H1 (cell line): ENCODE results near the gene RPS18. TPM values are rescaled to one million over a fixed set of nuclear protein-coding genes. Genes with fewer than 3 reads are reported as not detected.
A peak's percentile ranks its signal among the peaks of the same experiment; 100 is the strongest.

Experiments
- CTCF ChIA-PET: fragments of 300-600 bp; sonication (Branson Sonifier 250); formaldehyde crosslinking; loops from one replicate; lab custom pipeline; 2021; ENCODE audit not compliant: partially characterized antibody; lab: Charles Lee
- POLR2A ChIA-PET: fragments of 300-600 bp; sonication (Branson Sonifier 250); formaldehyde crosslinking; loops from one replicate; lab custom pipeline; 2021; ENCODE audit warnings: inconsistent platforms; ENCODE audit not compliant: partially characterized antibody; lab: Charles Lee
- DNase-seq, 2 experiments: peaks; one replicate each; pipeline versions ENCODE4 v3.0.0 to v3.0.0-alpha.2; 2010 to 2022; ENCODE audit warnings: low spot score in 2 of 2, low read depth in 1 of 2, mixed read lengths in 1 of 2
- FAIRE-seq: peaks from 2 replicates; lab custom pipeline; 2011; peaks lifted over from hg19 to GRCh38; lab: Jason Lieb, UNC
- H2AFZ ChIP-seq: 2 replicates; pipeline ENCODE4 v1.8.1; 2012; ENCODE audit warnings: low read length, inconsistent platforms
- H2AK5ac ChIP-seq: 2 replicates; pipeline ENCODE4 v1.6.1; 2013; ENCODE audit warnings: low read depth, low read length
- H2BK120ac ChIP-seq: replicated peaks from 2 replicates; pipeline ENCODE3; 2013; ENCODE audit warnings: low read depth, low read length, inconsistent platforms
- H2BK12ac ChIP-seq: 2 replicates; pipeline ENCODE4 v1.6.1; 2013; ENCODE audit warnings: low read depth, low read length
- H2BK15ac ChIP-seq: 2 replicates; pipeline ENCODE4 v1.6.1; 2013; ENCODE audit warnings: low read length
- H2BK20ac ChIP-seq: 2 replicates; pipeline ENCODE4 v1.6.1; 2013; ENCODE audit warnings: low read length
- H2BK5ac ChIP-seq: 2 replicates; pipeline ENCODE4 v1.6.1; 2013; ENCODE audit warnings: low read depth, low read length
- H3K14ac ChIP-seq: 2 replicates; pipeline ENCODE4 v1.6.1; 2013; ENCODE audit warnings: inconsistent platforms; ENCODE audit not compliant: insufficient read length
- H3K18ac ChIP-seq: 2 replicates; pipeline ENCODE4 v1.6.1; 2013; ENCODE audit warnings: low read length; ENCODE audit errors: extremely low read depth
- H3K23ac ChIP-seq: 2 replicates; pipeline ENCODE4 v1.6.1; 2013; ENCODE audit warnings: inconsistent platforms; ENCODE audit not compliant: insufficient read length
- H3K23me2 ChIP-seq: 2 replicates; pipeline ENCODE4 v1.6.1; 2013; ENCODE audit warnings: low read depth, low read length
- H3K27ac ChIP-seq: 2 replicates; pipeline ENCODE4 v1.6.1; 2011; ENCODE audit warnings: low read depth, low read length, inconsistent platforms
- H3K27me3 ChIP-seq, 4 experiments: replicated peaks in 1 of 4; 1 replicate in 1 of 4; 2 replicates in 3 of 4; pipeline versions ENCODE4 v1.6.1 to v1.8.1; 2011 to 2013; ENCODE audit warnings: low read length in 3 of 4, mild to moderate bottlenecking in 3 of 4, inconsistent platforms in 2 of 4, mixed read lengths in 2 of 4, moderate library complexity in 1 of 4; ENCODE audit not compliant: control insufficient read depth in 3 of 4, insufficient read depth in 3 of 4; ENCODE audit errors: extremely low read depth in 1 of 4
- H3K36me3 ChIP-seq, 4 experiments: 2 replicates each; pipeline versions ENCODE4 v1.6.1 to v1.8.1; 2011 to 2013; ENCODE audit warnings: mild to moderate bottlenecking in 4 of 4, low read length in 3 of 4, moderate library complexity in 2 of 4, control low read depth in 1 of 4, inconsistent platforms in 1 of 4; ENCODE audit not compliant: insufficient read depth in 4 of 4, control insufficient read depth in 2 of 4
- H3K4ac ChIP-seq: replicated peaks from 2 replicates; pipeline ENCODE3; 2013; ENCODE audit warnings: low read length, low read depth, mixed read lengths, inconsistent platforms; ENCODE audit not compliant: insufficient read length
- H3K4me1 ChIP-seq, 4 experiments: replicated peaks in 1 of 4; 1 replicate in 1 of 4; 2 replicates in 3 of 4; pipeline versions ENCODE4 v1.6.1 to v1.8.1; 2011 to 2013; ENCODE audit warnings: low read length in 3 of 4, inconsistent platforms in 2 of 4, mixed read lengths in 1 of 4; ENCODE audit not compliant: insufficient read depth in 4 of 4, control insufficient read depth in 3 of 4
- H3K4me2 ChIP-seq, 2 experiments: 2 replicates each; pipeline versions ENCODE4 v1.6.1 to v1.8.1; 2011 to 2013; ENCODE audit warnings: low read depth in 2 of 2, low read length in 2 of 2, control low read depth in 1 of 2, inconsistent platforms in 1 of 2, mild to moderate bottlenecking in 1 of 2; ENCODE audit not compliant: insufficient read depth in 1 of 2
- H3K4me3 ChIP-seq, 4 experiments: fragments of 200-600, 300-600 bp in 1 of 4; sonication (generic), shearing (Covaris generic), sonication (Bioruptor Twin) in 1 of 4; 2 replicates each; pipeline versions ENCODE4 v1.5.1 to v1.8.1; 2011 to 2016; ENCODE audit warnings: low read length in 4 of 4, low read depth in 3 of 4, control low read depth in 2 of 4, inconsistent platforms in 2 of 4, mild to moderate bottlenecking in 2 of 4, mixed read lengths in 1 of 4, moderate library complexity in 1 of 4; ENCODE audit not compliant: insufficient read depth in 2 of 4; ENCODE audit errors: extremely low read depth in 1 of 4
- H3K56ac ChIP-seq: replicated peaks from 2 replicates; pipeline ENCODE3; 2013; ENCODE audit warnings: low read depth, mild to moderate bottlenecking, mixed read lengths, low read length, inconsistent platforms; ENCODE audit not compliant: insufficient read length
- H3K79me1 ChIP-seq: 2 replicates; pipeline ENCODE4 v1.6.1; 2013; ENCODE audit warnings: low read depth, low read length, control low read depth
- H3K79me2 ChIP-seq, 2 experiments: 2 replicates each; pipeline versions ENCODE4 v1.6.1 to v1.8.1; 2012 to 2013; ENCODE audit warnings: low read length in 2 of 2, mild to moderate bottlenecking in 2 of 2, inconsistent platforms in 1 of 2; ENCODE audit not compliant: insufficient read depth in 2 of 2, control insufficient read depth in 1 of 2
- H3K9ac ChIP-seq, 4 experiments: replicated peaks in 1 of 4; 1 replicate in 1 of 4; 2 replicates in 3 of 4; pipeline versions ENCODE4 v1.6.1 to v1.8.1; 2011 to 2013; ENCODE audit warnings: low read depth in 3 of 4, low read length in 3 of 4, control low read depth in 2 of 4, mild to moderate bottlenecking in 2 of 4, moderate library complexity in 2 of 4, inconsistent platforms in 1 of 4; ENCODE audit errors: extremely low read depth in 1 of 4
- H3K9me3 ChIP-seq, 2 experiments: 2 replicates each; pipeline versions ENCODE4 v1.6.1 to v1.8.1; 2012 to 2013; ENCODE audit warnings: mild to moderate bottlenecking in 2 of 2, moderate library complexity in 2 of 2, control low read depth in 1 of 2, inconsistent platforms in 1 of 2, low read depth in 1 of 2, low read length in 1 of 2, mixed read lengths in 1 of 2; ENCODE audit not compliant: insufficient read depth in 2 of 2
- H4K20me1 ChIP-seq, 2 experiments: replicated peaks in 1 of 2; 2 replicates each; pipeline versions ENCODE3 to v1.8.1; 2011 to 2013; ENCODE audit warnings: inconsistent platforms in 2 of 2, low read length in 2 of 2, mild to moderate bottlenecking in 1 of 2; ENCODE audit not compliant: insufficient read depth in 2 of 2, control insufficient read depth in 1 of 2
- H4K5ac ChIP-seq: 2 replicates; pipeline ENCODE4 v1.6.1; 2013; ENCODE audit warnings: low read length, low read depth, mixed read lengths, inconsistent platforms; ENCODE audit not compliant: insufficient read length
- H4K8ac ChIP-seq: 2 replicates; pipeline ENCODE4 v1.8.0; 2013; ENCODE audit warnings: mild to moderate bottlenecking, moderate library complexity, low read length, inconsistent platforms; ENCODE audit not compliant: insufficient read depth; ENCODE audit errors: extremely low read depth
- H4K91ac ChIP-seq: replicated peaks from 2 replicates; pipeline ENCODE3; 2013; ENCODE audit warnings: low read length, mixed read lengths, inconsistent platforms; ENCODE audit not compliant: insufficient read length
- CHD2 ChIP-seq: IDR thresholded peaks from 2 replicates; pipeline ENCODE4 v1.6.1; 2012; ENCODE audit warnings: low read length, improper control_type of control experiment
- HDAC6 ChIP-seq: IDR thresholded peaks from one replicate; pipeline ENCODE4 v1.7.1; 2012; ENCODE audit warnings: low read depth, mild to moderate bottlenecking, inconsistent platforms, low read length, moderate library complexity
- SP1 ChIP-seq: IDR thresholded peaks from 2 replicates; pipeline ENCODE4 v1.6.1; 2011; ENCODE audit warnings: low read depth, low read length
- WGBS, 2 experiments: shearing (Covaris generic) in 1 of 2; methylation state at CpG; one replicate each; pipeline versions ENCODE4 v1.1.6 to v1.1.7; 2013 to 2015; ENCODE audit warnings: low lambda C conversion rate in 2 of 2, mixed read lengths in 2 of 2, inconsistent platforms in 1 of 2, low coverage in 1 of 2, missing lambda C conversion rate in 1 of 2; ENCODE audit not compliant: insufficient replicate concordance in 2 of 2, insufficient coverage in 1 of 2, insufficient read length in 1 of 2; ENCODE audit errors: extremely low coverage in 1 of 2, missing lambda C conversion rate in 1 of 2; 5-methylcytosine and 5-hydroxymethylcytosine counted together
- polyA plus RNA-seq, 7 experiments: library from polyadenylated mRNA; depleted of rRNA in 3 of 7; stranded (reverse) in 5 of 7; unstranded in 2 of 7; fragments of >200 nt in 5 of 7; fragments of 200-250 nt in 2 of 7; gene quantifications; 1 replicate in 5 of 7; 2 replicates in 1 of 7; 4 replicates in 1 of 7; pipeline versions ENCODE4 v1.2.1 to v1.2.3, GENCODE V29; 2011 to 2013; ENCODE audit warnings: missing spikeins in 2 of 7, mixed read lengths in 2 of 7
- total RNA-seq: library from RNA; stranded (reverse); fragmentation: NEBNext Ultra II Directional; extraction: Animal tissue kit (Norgen Biotek cat#: 25700); gene quantifications from 2 replicates; pipeline ENCODE4 v1.2.1, GENCODE V29; 2021
- TF ChIP-seq, protein P1 (sequence below): IDR thresholded peaks from 2 replicates; pipeline ENCODE4 v1.6.1; 2012; ENCODE audit warnings: inconsistent platforms
- TF ChIP-seq, protein P2 (sequence below), 3 experiments: IDR thresholded peaks; 1 replicate in 2 of 3; 2 replicates in 1 of 3; pipeline versions ENCODE4 v1.5.1 to v1.6.1; 2011; ENCODE audit warnings: low read length in 3 of 3, mild to moderate bottlenecking in 3 of 3, inconsistent platforms in 2 of 3, low read depth in 1 of 3, moderate library complexity in 1 of 3; ENCODE audit not compliant: insufficient read depth in 1 of 3; ENCODE audit errors: control extremely low read depth in 1 of 3
- TF ChIP-seq, protein P3 (sequence below): IDR thresholded peaks from 2 replicates; pipeline ENCODE4 v1.6.1; 2012; ENCODE audit warnings: low read length, inconsistent platforms

The RPS18 gene
- total and polyA plus RNA-seq, 2 of the 8 experiments (the other 6 are each of a cell fraction or from before 2014, with no cell fraction given): 2,796 to 7,099 TPM

DNA sequence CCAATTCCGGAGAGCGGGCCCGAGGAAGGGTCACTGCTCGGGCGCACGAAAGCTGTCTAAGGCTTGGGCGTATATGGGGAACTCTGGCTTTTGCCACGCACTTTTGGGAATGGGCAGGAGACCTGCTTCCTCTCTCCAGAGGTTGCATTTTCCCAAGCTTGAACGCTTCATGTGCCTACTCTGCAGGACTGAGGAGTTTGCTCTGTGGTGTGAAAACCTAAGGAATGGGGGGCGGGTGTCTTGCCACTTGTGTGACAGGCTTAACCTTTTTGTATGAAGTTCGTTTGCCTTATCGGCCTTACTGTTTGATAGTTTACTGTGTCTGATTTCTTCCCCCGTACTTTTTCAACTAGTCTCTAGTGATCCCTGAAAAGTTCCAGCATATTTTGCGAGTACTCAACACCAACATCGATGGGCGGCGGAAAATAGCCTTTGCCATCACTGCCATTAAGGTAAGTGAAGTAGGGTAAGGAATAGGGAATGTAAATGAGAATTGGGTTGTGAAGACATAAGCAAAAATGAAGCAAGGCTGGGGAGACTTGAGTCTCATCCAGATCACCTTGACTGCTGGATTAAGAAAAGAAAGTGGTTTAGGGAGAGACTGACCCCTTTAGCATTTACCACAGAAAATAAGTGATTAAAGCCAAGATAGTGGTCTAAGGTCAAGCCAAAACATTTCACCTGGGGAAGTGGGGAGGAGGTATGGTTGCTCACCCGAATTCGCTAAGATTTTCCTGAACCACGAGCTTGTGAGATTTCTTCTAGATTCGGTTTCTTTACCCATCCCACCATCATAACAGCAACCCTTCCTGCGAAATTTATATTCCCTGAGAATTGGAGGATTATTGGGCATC, 627 bp downstream of the RPS18 start:
- Histone ChIP-seq H3K79me2 (peaks cover 26 to 43% of the 10 kb centered on the region in 2 experiments), H3K4me1 (peaks cover 0 to 22% (median 8%) of the 10 kb centered on the region in 4 experiments; a peak in 6 of 7 replicates), H3K23me2 (peaks cover 17% of the 10 kb centered on the region), H4K20me1 (peaks cover 9 to 16% of the 10 kb centered on the region in 2 experiments), H2BK20ac (no peak overlapping the region), H3K18ac (peak overlapping the region; percentile 76), H4K5ac (no peak overlapping the region), H4K8ac (peak overlapping the region; percentile 97; the same call in 1 of the 2 replicates), H4K91ac (peak overlapping the region; percentile 49), H2BK5ac (peak overlapping the region; percentile 72; the same call in 1 of the 2 replicates), H3K9me3 (no peaks in the 10 kb centered on the region), H3K79me1 (peaks cover 6% of the 10 kb centered on the region; the same call in 1 of the 2 replicates), H3K27ac (peak overlapping the region; percentile 85), H2BK120ac (no peak overlapping the region), H3K23ac (no peak overlapping the region), H3K56ac (peak overlapping the region; percentile 23), H2BK15ac (no peak overlapping the region), H3K36me3 (peaks cover 19 to 53% (median 42%) of the 10 kb centered on the region in 4 experiments; a peak in 7 of 8 replicates), H2AK5ac (peak overlapping the region; percentile 30; the same call in 1 of the 2 replicates), H3K4me2 (peak overlapping the region; percentile 86 to 96), H3K14ac (no peak overlapping the region), H2BK12ac (no peak overlapping the region), H3K4ac (peak overlapping the region; percentile 47), H3K27me3 (no peaks in the 10 kb centered on the region), H3K4me3 (peak overlapping the region; percentile 81 to 100 (median 100)), H3K9ac (peak overlapping the region; percentile 92 to 99 (median 92)), H2AFZ (no peak overlapping the region)
- ChIA-PET CTCF (interaction anchor here (1.0 to 4.3 kb wide), 5 partner anchors 8 to 40 kb away, joined by 3 to 15 read pairs (median 7); partner anchors contain the start of gene RGL2), POLR2A (interaction anchor here (0.5 to 5.4 kb wide), 38 partner anchors 9 to 303 kb away, joined by 3 to 88 read pairs (median 6); partner anchors contain the start of genes BRD2, CUTA, HSD17B8 and PFDN6)
- no peak for DNase-seq
- 8% methylated on average over 22 of the region's 22 CpGs; no CpG with 5 or more reads in 1 of the 2 experiments for WGBS, 2 experiments
- no peak for TF ChIP-seq HDAC6
- TF ChIP-seq CHD2: no peak
- no peak for TF ChIP-seq SP1
- TF ChIP-seq, protein P1, sequence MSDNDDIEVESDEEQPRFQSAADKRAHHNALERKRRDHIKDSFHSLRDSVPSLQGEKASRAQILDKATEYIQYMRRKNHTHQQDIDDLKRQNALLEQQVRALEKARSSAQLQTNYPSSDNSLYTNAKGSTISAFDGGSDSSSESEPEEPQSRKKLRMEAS: peak; percentile 3; the same call in 1 of the 2 replicates
- TF ChIP-seq, protein P2, sequence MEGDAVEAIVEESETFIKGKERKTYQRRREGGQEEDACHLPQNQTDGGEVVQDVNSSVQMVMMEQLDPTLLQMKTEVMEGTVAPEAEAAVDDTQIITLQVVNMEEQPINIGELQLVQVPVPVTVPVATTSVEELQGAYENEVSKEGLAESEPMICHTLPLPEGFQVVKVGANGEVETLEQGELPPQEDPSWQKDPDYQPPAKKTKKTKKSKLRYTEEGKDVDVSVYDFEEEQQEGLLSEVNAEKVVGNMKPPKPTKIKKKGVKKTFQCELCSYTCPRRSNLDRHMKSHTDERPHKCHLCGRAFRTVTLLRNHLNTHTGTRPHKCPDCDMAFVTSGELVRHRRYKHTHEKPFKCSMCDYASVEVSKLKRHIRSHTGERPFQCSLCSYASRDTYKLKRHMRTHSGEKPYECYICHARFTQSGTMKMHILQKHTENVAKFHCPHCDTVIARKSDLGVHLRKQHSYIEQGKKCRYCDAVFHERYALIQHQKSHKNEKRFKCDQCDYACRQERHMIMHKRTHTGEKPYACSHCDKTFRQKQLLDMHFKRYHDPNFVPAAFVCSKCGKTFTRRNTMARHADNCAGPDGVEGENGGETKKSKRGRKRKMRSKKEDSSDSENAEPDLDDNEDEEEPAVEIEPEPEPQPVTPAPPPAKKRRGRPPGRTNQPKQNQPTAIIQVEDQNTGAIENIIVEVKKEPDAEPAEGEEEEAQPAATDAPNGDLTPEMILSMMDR (IDR thresholded peaks at IDR 0.05; ENCODE audit: control extremely low read depth in 1 of 3, insufficient read depth in 1 of 3, low read depth in 1 of 3, low read length in 3 of 3): no peak
- TF ChIP-seq, protein P3, sequence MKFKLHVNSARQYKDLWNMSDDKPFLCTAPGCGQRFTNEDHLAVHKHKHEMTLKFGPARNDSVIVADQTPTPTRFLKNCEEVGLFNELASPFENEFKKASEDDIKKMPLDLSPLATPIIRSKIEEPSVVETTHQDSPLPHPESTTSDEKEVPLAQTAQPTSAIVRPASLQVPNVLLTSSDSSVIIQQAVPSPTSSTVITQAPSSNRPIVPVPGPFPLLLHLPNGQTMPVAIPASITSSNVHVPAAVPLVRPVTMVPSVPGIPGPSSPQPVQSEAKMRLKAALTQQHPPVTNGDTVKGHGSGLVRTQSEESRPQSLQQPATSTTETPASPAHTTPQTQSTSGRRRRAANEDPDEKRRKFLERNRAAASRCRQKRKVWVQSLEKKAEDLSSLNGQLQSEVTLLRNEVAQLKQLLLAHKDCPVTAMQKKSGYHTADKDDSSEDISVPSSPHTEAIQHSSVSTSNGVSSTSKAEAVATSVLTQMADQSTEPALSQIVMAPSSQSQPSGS: 0 out of 2 replicates have a peak, but pooled peaks have one; percentile 11
- no peak for FAIRE-seq
